ENCODE results near the gene USP32.
A peak's percentile ranks its signal among the peaks of the same experiment; 100 is the strongest.

The USP32 gene

DNA sequence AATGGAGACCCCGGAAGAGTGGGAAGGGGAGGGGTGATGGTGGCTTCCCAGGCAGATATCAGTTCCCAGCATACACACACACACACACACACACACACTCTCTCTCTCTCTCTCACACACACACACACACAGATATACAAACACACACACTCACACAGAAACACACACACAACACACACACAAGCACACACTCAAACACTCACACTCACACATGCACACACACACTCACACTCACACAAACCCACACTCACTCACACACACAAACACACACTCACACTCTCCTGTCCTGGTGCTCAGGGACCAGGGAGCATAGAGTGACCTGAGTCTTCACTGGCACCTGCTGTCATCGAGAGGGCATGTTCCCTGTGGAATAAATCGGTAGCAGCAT lies 236.5 kb downstream of the USP32 start (continued):
- TF ChIP-seq BACH2 (CRISPR knock-in tag; IDR thresholded peaks at IDR 0.05; ENCODE audit: borderline replicate concordance), result no peak

DNA sequence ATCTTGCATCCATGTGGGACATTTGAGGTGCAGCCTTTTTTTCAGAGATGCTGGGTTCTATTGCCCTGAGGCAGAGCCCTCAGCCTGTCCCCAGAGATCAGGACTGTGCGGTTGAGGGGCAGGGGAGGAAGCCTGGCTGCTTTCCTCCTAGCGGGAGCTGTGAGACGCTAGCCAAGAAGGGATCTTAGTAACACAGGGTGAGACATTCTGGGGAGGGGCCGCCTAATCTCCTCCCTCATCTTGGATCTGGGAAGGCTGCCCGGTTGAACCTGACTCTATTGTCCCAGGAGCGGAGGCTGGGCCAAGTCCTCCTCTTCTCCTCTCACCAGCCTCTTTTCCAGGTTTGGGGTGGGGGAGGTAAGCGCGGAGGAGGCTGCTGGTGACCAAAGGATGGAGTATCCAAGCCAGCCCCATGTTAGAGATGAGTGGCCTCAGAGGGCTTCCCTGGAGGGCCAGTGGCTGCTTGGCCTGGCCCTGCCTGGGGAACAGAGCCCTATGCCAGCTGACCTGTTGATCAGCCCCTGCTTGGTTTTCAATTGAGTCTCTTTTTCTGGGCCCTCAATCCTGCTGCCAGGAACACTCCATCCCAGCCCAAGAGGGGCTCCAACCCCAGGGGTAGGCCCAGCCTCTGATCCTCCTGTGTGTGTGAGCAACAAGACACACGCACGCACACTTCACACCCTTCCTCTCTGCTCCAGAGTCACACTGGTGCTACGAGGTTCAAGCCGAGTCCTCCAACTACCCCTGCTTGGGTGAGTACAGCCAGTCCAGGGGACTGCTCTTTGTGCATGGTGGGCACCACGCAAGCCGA lies 237.1 kb downstream of the USP32 start:
- peak; percentile 69 for ATAC-seq

DNA sequence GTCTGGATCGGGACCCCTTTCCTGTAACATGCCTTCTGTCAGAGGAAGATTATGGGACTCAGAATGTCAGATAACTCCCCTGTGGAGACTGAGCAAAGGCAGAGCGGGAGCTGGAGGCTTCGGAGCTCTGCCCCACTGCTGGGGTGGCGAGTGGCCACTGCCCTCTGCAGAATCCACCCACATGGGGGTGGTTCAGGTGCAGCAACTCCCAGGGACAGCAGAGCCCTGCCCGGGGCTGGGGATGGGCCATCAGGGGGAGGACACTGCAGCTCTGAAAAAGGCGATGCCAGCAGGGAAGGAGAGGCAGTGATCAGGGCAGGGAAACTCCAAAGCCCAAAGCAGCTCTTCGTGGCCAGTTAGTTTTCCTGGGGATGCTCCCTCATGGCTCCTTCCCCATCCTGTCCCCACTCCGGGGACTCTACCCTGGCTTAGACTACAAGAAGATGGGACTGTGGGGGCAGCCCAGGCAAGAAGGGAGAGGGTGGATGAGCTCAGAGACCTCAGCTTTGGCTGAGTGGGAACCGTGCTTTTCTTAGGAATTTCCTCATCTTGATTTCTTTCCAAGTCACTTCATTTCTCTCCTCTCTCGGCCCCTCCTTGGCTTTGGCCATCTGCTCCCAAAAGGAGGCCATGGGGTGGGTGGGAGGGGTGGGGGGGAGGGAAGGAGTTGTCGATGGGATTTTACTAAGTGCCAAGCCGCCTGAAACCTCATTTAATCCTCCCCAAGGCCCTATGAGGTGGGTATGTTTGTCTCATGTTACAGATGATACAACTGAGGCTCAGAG lies 238.1 kb downstream of the USP32 start:
- no peak for ATAC-seq
- TF ChIP-seq, protein P1, sequence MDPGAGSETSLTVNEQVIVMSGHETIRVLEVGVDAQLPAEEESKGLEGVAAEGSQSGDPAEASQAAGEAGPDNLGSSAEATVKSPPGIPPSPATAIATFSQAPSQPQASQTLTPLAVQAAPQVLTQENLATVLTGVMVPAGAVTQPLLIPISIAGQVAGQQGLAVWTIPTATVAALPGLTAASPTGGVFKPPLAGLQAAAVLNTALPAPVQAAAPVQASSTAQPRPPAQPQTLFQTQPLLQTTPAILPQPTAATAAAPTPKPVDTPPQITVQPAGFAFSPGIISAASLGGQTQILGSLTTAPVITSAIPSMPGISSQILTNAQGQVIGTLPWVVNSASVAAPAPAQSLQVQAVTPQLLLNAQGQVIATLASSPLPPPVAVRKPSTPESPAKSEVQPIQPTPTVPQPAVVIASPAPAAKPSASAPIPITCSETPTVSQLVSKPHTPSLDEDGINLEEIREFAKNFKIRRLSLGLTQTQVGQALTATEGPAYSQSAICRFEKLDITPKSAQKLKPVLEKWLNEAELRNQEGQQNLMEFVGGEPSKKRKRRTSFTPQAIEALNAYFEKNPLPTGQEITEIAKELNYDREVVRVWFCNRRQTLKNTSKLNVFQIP (CRISPR knock-in tag; IDR thresholded peaks at IDR 0.05; ENCODE audit: borderline replicate concordance, low read depth), result no peak
- TF ChIP-seq ZFP3 (CRISPR knock-in tag; IDR thresholded peaks at IDR 0.05), result no peak
- TF ChIP-seq, protein P2, sequence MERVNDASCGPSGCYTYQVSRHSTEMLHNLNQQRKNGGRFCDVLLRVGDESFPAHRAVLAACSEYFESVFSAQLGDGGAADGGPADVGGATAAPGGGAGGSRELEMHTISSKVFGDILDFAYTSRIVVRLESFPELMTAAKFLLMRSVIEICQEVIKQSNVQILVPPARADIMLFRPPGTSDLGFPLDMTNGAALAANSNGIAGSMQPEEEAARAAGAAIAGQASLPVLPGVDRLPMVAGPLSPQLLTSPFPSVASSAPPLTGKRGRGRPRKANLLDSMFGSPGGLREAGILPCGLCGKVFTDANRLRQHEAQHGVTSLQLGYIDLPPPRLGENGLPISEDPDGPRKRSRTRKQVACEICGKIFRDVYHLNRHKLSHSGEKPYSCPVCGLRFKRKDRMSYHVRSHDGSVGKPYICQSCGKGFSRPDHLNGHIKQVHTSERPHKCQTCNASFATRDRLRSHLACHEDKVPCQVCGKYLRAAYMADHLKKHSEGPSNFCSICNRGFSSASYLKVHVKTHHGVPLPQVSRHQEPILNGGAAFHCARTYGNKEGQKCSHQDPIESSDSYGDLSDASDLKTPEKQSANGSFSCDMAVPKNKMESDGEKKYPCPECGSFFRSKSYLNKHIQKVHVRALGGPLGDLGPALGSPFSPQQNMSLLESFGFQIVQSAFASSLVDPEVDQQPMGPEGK (CRISPR knock-in tag; IDR thresholded peaks at IDR 0.05; ENCODE audit: borderline replicate concordance), result no peak
- TF ChIP-seq, protein P3, sequence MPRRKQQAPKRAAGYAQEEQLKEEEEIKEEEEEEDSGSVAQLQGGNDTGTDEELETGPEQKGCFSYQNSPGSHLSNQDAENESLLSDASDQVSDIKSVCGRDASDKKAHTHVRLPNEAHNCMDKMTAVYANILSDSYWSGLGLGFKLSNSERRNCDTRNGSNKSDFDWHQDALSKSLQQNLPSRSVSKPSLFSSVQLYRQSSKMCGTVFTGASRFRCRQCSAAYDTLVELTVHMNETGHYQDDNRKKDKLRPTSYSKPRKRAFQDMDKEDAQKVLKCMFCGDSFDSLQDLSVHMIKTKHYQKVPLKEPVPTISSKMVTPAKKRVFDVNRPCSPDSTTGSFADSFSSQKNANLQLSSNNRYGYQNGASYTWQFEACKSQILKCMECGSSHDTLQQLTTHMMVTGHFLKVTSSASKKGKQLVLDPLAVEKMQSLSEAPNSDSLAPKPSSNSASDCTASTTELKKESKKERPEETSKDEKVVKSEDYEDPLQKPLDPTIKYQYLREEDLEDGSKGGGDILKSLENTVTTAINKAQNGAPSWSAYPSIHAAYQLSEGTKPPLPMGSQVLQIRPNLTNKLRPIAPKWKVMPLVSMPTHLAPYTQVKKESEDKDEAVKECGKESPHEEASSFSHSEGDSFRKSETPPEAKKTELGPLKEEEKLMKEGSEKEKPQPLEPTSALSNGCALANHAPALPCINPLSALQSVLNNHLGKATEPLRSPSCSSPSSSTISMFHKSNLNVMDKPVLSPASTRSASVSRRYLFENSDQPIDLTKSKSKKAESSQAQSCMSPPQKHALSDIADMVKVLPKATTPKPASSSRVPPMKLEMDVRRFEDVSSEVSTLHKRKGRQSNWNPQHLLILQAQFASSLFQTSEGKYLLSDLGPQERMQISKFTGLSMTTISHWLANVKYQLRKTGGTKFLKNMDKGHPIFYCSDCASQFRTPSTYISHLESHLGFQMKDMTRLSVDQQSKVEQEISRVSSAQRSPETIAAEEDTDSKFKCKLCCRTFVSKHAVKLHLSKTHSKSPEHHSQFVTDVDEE (CRISPR knock-in tag; IDR thresholded peaks at IDR 0.05), result no peak
- TF ChIP-seq BACH2 (CRISPR knock-in tag; IDR thresholded peaks at IDR 0.05; ENCODE audit: borderline replicate concordance), result no peak
- TF ChIP-seq ZNF8 (CRISPR knock-in tag; IDR thresholded peaks at IDR 0.05), result no peak
- TF ChIP-seq ZNF565 (CRISPR knock-in tag; conservative IDR thresholded peaks at IDR 0.05; ENCODE audit: low read depth), result no peak
- TF ChIP-seq GLIS3 (CRISPR knock-in tag; IDR thresholded peaks at IDR 0.05), result no peak
- no peak for TF ChIP-seq ZC3H10 (CRISPR knock-in tag; IDR thresholded peaks at IDR 0.05)
- TF ChIP-seq ZNF70 (CRISPR knock-in tag; IDR thresholded peaks at IDR 0.05), result no peak
- TF ChIP-seq, protein P4, sequence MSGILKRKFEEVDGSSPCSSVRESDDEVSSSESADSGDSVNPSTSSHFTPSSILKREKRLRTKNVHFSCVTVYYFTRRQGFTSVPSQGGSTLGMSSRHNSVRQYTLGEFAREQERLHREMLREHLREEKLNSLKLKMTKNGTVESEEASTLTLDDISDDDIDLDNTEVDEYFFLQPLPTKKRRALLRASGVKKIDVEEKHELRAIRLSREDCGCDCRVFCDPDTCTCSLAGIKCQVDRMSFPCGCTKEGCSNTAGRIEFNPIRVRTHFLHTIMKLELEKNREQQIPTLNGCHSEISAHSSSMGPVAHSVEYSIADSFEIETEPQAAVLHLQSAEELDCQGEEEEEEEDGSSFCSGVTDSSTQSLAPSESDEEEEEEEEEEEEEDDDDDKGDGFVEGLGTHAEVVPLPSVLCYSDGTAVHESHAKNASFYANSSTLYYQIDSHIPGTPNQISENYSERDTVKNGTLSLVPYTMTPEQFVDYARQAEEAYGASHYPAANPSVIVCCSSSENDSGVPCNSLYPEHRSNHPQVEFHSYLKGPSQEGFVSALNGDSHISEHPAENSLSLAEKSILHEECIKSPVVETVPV (CRISPR knock-in tag; IDR thresholded peaks at IDR 0.05), result no peak
- no peak for TF ChIP-seq ZFP30 (CRISPR knock-in tag; IDR thresholded peaks at IDR 0.05)
- no peak for TF ChIP-seq OSR1 (CRISPR knock-in tag; IDR thresholded peaks at IDR 0.05)

More for the DNA sequence above, 237.1 kb downstream of the USP32 start:
- TF ChIP-seq GLIS3 (CRISPR knock-in tag; IDR thresholded peaks at IDR 0.05) (no peak), ZFP3 (CRISPR knock-in tag; IDR thresholded peaks at IDR 0.05) (no peak), ESRRG (CRISPR knock-in tag; IDR thresholded peaks at IDR 0.05) (no peak)
- TF ChIP-seq, protein P5, sequence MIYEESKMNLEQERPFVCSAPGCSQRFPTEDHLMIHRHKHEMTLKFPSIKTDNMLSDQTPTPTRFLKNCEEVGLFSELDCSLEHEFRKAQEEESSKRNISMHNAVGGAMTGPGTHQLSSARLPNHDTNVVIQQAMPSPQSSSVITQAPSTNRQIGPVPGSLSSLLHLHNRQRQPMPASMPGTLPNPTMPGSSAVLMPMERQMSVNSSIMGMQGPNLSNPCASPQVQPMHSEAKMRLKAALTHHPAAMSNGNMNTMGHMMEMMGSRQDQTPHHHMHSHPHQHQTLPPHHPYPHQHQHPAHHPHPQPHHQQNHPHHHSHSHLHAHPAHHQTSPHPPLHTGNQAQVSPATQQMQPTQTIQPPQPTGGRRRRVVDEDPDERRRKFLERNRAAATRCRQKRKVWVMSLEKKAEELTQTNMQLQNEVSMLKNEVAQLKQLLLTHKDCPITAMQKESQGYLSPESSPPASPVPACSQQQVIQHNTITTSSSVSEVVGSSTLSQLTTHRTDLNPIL (CRISPR knock-in tag; IDR thresholded peaks at IDR 0.05; ENCODE audit: low read depth), result no peak

DNA sequence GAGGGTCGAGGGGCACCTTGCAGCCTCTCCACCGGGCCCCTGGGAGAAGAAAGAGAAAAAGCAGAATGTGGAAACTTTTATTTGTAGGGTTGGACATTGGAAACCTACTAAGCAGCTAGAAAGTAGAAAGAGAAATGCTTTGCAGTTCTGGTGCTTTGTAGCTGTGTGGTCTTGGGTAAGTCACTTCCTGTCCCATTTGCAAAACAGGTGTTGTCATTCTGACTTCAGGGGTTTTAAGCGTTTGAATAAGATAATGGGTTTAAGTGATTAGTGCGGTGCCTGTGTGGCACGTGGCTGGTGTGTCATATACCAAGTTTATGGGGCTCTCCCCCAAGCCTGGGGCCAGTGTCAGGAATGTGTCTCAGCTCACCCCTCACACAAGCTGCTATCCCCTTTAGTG lies 240.6 kb downstream of the USP32 start:
- no peak for ATAC-seq
- TF ChIP-seq, protein P2 (CRISPR knock-in tag; IDR thresholded peaks at IDR 0.05; ENCODE audit: borderline replicate concordance), result no peak
- no peak for TF ChIP-seq TOX (CRISPR knock-in tag; IDR thresholded peaks at IDR 0.05; ENCODE audit: borderline replicate concordance)
- TF ChIP-seq, protein P1 (CRISPR knock-in tag; IDR thresholded peaks at IDR 0.05; ENCODE audit: borderline replicate concordance, low read depth), result no peak
- TF ChIP-seq ZFP30 (CRISPR knock-in tag; IDR thresholded peaks at IDR 0.05), result no peak
